HL-60/S4 treated with phorbol 12-myristate 13-acetate at 8.2 ng/mL for 4 days and 3 days (cell line): Measurements from ENCODE around the gene LRRIQ1.

Source experiments
- in situ Hi-C: fragments of 300-500 bp; cut with MboI; formaldehyde crosslinking; loops from 2 replicates; pipeline ENCODE4 v1.15.0; 2022; ENCODE audit warnings: low sequenced_read_pairs

LRRIQ1 gene

DNA sequence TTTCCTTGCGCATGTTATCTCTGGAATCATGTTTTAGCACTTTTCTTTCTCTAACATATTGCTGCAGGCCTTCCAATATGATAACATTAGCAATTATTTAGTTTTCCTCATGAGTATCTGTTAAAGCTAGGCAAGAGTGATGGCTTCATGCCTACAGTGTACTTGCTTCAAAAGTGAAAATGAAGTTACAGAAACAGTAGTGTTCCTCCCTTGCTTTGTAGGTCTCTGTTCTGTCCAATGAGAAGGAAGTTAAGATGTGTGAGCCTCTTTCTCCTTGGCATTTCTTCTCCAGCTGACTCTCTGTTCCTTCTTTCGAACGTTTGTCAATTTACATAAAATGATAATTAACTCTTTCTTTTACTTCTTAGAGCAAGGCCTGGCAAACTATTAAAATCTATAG, 22.2 kb downstream of the LRRIQ1 start:
- in situ Hi-C loops: no loop called here

DNA sequence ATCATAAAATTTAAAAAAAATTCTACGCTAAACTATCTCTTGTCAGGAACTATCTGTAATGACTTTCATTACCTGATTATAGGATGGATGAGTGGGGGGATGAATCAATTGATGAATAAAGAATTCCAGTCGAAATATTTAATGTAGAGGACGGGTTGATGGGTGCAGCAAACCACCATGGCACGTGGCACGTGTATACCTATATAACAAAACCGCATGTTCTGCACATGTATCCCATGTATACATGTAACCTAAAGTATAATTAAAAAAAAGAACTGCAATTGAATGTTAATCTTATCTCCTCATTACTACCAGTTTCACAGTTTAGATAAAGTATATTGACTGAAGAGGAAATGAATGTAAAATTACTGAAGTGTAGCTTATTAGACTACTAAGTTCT, 23.4 kb downstream of the LRRIQ1 start:
- in situ Hi-C loops: no loop called here

DNA sequence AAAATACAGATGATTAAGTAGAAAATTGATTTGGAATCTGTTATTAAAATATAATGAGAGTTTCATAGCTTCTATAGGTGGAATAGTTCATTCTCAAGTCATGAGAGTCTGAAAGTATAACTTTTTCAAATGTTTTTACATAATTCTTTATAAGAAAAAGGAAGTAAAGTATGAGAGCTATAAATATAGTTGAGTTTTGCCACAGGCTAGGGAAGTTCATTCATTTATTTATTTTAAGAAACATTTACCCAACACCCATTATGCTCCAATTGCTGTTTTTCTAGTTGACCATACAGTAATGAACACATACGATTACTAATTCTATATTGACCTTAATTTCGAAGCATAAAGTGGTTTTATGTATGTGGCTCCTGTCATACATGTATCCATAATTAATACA, 24.8 kb downstream of the LRRIQ1 start:
- in situ Hi-C loops: no loop called here

DNA sequence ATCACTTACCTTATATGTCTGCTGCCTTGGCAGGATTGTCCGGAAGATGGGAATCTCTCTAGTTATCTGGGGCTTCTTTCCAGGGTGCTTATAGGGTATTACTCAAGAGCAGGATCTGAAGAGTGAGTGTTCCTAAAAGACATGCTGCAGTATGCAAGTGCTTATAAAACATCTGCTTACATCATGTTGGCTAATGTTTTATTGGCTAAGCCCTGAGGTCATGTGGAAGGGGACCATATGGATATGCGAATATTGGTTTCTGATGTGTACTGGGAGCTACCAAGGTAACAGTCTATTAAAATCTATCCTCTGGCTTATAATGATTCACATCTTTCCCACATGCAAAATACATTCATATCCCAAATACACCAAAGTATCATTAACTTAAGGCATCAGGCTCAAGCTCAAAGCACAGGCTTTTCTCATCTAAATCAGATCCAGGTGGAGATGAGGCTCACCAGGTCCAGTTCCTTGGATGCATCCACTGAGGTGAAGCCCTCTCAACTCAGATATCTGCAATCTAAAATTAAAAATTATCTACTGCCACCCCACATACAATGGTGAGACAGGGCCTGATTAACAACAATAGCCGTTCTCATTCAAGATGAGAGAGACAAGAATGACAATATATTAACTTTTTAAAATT, 29.8 kb downstream of the LRRIQ1 start:
- in situ Hi-C loops: no loop called here

DNA sequence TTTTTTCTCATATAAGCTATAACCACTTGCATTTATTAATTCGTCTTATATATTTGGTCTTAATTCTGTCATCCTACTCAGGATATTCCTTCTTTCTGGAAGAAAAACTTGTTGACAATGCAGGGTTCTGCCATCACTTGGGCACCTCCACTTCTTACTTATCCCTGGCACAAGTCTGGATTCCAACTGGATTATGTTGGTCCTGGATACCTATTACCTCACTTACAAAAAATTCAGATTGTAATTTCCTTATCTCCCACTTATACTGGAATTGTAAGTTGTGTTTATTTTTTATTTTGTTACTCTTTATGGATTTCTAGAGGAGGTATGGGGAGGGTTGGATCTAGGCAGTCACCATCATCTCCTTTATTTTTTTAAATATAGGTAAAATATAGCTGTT, 36.7 kb downstream of the LRRIQ1 start:
- in situ Hi-C loops: no loop called here

DNA sequence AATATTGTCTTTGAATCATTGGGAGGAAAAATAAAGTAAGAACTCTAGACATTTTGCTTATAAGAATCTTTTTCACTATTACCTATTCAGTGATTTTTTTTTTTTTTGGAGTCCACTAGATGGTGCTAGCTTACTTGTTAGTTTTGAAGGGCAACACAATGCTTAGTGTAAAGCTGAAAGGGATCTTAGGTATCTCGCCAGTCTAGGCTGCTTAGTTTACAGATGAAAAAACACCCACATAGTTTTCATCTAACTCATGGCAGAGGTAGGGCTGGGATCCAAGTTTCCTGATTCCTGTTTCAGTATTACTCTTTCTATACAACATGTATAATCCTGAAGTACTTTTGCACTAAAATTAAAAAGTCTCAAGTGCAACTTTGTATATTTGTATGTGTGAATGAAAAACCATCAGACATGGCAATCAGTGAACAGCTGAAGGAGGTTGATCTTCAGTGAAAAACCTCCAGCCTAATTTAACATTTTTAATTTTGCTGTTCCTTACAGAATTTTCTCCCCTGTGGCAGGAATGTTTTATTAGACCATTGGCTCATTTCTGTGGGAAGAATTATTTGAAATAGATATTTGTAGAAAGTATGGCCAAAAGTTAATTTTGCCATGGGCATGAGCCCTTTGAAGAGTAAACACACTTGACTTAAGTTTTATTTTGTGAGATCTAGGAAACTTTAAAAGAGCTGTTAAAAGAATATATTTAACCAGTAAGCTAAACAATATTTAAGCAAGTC, 40.7 kb downstream of the LRRIQ1 start:
- in situ Hi-C loops: no loop called here

DNA sequence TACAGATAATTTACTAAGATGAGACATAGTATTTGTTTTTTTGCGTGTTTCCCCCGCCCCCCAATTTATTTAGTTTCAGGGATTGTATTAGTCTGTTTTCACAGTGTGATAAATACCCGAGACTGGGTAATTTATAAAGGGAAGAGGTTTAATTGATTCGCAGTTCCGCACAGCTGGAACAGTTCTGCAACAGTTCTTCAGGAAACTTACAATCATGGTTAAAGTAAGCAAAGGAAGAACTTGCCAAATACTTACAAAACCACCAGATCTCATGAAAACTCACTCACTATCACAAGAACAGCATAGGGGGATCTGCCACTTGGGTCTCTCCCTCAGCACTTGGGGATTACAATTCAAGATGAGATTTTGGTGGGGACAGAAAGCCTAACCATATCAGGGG, 48.9 kb downstream of the LRRIQ1 start:
- in situ Hi-C loops: no loop called here

DNA sequence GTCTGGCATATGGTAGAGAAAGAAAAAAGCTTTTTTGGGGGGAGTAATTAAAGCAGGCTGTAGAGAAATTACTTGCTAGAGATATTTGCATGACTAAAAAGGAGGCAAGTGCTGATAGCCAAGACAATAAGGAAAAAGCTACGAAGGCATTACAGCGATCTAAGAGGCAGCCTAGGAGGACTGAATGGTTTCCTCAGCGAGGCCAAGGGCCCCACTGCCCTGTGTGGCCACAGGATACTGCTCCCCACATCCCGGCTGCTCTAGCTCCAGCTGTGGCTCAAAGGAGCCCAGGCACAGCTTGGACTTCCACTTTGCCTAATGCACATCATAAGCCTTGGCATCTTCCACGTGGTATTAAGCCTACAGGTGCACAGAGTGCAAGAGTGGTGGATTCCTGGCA, 53.6 kb downstream of the LRRIQ1 start:
- in situ Hi-C loops: no loop called here

DNA sequence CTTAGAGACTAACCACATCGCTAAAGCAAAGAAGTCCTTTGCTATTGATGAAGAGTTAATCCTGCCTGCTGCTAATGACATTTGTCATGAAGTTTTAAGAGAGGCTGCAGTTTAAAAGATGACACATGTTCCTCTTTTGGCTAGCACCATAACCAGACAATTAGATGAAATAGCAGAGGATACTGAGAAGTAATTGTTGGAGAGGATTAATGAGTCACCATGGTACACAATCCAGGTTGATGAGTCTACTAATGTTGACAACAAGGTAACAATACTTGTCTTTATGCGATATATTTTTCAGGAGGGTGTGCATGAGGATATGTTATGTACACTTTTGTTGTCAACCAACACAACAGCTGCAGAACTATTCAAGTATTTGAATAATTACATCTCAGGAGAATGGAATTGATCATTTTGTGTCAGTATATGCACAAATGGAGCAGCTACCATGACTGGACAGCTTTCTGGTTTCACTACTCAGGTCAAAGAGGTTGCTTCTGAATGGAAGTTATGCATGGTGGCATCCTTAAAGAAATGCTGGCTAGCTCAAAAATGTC, 56.7 kb downstream of the LRRIQ1 start:
- in situ Hi-C loops: no loop called here

DNA sequence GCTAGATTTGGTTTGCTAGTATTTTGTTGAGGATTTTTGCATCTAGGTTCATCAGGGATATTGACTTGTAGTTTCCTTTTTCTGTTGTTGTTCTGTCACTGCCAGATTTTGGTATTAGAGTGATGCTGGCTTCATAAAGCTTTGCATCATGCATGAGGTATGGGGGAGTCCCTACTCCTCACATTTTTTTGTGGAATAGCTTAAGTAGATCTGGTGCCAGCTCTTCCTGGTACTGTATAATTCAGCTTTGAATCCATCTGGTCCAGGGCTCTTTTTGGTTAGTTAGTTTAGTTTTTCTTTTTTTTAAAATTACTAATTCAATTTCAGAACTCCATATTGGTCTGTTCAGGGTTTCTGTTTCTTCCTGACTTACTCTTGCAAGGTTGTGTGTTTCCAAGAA, 59.4 kb downstream of the LRRIQ1 start:
- in situ Hi-C loops: no loop called here

DNA sequence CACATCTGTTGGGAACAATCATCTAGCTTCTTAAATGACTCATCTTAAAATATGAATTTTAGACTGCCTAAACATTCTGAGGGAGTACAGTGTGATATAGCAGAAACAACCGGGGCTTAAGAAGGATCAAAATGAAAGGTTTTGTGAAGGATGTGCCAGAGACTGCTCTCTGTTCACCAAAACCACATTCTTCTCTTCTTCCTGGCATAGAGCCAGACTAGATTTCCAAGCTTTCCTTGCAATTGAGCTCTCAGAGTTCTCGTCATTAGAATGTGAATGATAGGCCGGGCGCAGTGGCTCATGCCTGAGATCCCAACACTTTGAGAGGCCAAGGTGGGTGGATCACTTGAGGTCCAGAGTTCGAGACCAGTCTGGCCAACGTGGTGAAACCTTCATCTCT, 94.5 kb downstream of the LRRIQ1 start:
- in situ Hi-C loops: no loop called here

DNA sequence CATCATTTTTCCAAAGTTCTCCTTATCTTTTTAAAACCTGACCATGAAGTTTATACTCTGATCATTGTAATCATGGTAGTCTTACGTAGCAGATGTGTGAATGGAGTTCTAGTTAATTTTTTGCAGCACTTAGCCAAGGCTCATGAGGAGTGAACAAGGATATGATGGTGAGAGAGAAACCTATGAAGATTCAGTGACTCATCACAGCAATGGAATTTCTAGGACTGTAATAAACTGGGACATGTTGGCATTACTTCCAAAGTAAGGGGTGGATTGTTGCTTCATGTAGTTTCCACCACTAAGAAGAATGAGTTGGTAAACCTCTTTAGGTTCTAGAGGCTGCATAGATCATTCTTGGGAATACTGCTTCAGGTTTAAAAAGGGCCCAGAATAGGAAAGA, 102.7 kb downstream of the LRRIQ1 start:
- in situ Hi-C loops: no loop called here

DNA sequence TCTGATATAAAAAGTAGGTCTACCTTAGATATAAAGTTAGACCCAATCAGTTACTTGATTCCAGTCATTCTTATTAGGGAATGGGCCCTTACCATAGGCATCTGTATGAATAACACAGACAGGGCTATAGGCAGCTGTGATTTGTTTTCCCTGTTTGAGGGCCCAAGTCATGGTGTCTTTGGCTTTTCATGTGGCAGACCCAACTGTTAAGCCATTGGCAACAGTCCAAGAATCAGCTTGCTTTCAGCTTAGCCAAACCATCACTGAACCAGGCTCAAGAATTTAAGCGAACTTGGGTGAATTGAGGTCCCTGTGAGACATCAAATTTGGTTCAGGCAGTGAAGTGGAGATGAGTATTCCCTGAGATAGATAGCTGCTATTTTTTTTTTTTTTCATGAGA, 111.2 kb downstream of the LRRIQ1 start:
- in situ Hi-C loops: no loop called here

DNA sequence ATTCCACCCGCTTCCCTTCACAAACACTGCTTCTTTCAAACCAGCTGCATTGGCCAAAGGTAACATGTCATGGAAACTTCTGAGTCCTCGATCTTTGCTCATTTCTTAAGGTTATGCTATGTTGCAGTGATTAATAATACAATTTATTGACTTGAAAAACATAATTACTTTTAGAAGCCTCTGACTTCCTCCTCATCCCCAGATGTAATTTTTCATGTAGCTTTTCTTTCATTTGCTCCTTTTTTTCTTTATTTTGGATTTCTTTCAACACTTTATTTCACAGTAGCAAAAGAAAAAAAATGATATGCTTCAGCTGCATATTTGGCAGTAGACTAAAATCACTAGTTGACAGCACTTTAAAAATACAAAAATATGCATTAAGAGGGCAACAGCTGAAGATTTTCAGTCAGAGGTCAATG, 116.2 kb downstream of the LRRIQ1 start:
- in situ Hi-C loops: no loop called here

DNA sequence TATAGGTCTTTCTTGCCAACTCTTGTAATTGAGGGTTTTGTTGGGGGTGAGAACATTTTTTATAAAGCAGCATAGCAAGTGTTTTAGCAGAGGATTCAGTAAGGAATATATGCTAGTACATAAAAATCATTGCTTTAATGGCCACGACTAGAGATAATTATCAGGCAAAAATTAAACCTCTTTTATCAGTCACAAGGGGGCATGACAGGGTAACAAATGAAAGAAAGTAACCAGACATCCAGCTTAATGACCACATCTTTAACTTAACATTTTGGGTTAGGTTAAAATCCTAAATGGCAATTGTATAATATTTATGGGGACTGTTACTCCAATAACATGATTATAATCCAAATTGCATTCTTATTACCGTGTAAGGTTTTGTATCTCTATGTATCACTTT, 119.6 kb downstream of the LRRIQ1 start:
- in situ Hi-C loops: no loop called here

DNA sequence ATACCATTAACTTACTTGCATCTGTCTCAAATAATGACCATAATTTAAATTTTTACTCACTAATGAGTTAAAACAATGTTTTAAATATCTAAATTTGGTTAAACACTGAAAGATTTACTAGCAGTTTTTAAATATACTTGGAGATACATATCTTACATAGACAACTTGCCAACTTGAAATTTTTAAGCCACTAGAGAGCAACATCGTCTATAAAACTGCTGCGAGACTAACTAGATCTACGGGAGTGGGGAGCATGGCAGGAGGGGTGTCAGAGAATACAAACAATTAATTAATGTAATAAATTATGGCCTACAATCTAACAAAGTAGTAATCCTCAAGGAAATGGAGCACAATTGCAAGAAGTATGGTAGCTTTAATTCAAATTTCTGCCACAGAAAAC, 120.4 kb downstream of the LRRIQ1 start:
- in situ Hi-C loops: no loop called here

DNA sequence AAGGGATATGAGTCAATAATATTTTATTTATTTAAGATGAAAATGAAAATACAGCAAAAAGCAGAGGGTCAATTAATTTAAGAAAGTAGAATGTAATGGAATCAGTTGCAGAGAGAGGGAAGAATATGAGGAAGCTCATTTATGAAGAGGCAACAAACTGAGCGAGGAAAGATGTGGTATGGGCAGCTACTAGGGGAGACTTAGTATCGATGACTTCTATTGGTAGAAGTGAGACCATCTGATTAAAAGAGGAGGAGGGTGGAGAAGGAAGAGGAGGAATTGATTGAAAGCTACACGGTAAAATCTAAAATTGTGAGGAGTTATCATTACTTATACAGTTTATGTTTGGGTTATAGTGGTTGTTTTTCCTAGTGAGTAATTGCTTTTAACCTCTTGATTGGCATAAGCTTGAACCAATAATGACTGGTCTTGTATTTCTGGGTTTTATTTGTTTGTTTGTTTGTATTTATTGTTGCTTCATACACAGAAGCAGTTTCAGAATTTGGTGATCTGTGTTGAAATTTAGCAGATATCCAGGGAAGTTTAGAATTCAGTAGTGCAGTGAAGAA, 121.0 kb downstream of the LRRIQ1 start:
- in situ Hi-C loops: no loop called here

DNA sequence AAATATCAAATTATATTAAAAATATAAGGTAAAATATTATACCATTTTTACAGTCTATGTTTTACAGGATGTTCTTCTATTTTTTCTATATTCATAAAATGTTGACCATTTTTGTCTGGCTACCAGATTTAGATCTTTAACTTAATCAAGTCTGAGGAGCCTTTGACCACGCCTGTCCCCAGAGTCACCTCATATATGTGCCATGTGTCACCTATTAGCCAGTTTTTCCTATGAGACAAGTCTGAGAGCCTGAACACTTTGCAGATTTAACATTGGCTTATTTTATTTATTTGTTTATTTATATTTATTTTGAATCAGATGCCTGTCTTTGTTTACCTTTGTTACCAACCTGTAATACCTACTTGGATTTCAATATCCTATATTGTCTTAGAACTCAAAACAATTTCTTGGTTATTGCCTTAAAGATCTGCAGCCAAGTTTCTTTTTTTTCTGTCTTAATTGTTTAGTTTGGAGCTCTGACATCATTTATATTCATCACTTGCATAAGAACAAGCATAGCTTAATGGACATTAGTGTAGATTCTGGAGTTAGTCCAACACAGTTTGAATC, 127.7 kb downstream of the LRRIQ1 start:
- in situ Hi-C loops: no loop called here

DNA sequence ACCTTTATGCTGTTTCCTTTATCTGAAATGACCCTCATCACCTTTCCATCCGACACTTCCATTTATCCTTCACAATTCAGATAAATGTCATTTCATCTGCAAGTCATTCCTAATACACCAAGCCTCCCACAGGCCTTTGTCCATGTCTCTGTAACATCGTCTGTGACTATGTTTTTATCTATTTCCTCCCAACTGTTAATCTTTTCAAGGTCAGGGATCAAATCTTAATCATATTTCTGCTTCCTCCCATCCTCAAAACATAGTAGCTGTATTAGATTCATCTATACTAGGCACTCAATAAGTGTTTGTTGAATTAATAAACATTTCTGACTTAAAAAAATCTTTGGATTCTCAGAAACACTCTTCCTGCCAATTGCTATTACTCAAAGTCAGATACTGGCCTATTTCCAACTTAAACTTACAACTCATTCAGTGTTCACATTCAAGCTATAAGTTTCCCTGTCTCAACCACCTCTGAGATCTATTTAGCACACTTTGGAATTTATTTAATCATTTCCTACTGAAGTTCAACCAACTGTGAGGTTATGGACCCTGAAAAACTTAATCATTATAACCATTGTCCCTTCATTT, 143.6 kb downstream of the LRRIQ1 start:
- in situ Hi-C loops: no loop called here

DNA sequence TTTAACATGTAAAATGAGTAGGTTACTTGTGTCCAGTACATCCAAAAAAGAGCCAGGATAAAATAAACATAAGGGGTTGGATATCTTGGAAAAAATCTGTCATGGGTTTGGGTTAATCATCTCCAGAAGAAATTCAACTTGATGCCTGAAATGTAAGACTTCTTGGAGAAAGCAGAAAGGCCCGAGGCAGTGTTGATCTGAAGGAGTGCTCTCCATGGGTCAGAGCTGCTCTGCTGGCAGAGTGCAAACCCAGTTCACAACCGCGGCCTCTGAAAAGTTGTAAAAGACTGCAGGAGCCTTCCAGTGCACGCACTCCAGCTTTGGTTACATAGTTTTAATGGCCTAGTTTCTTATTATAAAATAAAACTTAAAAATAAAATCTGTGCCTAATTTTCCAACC, 146.5 kb downstream of the LRRIQ1 start:
- in situ Hi-C loops: no loop called here

DNA sequence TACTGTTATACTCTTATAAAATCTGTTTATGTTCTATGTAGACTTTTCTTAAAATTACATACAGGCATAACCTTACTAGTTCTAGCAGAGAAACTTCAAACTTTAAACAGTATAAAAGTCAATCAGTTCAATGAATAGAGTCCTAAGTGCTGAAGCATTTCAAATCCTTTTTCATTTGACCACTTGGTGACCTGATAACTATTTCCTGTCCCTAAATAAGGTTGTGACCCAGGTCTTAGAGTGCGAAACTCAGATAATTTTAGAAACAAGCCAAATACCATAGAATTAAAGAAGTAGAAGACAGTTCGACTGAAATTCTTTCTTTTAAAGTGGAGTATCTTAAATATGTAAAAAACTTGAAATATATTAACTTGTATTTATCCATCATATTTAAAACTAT, 147.7 kb downstream of the LRRIQ1 start:
- in situ Hi-C loops: no loop called here
